Nasal cavity respiratory epithelium epithelial cell of viscerocranial mucosa (primary cell): Measurements from ENCODE around the gene SCP2D1. TPM values are rescaled to one million over a fixed set of nuclear protein-coding genes. Genes with fewer than 3 reads are reported as not detected.

Experiments used
- total RNA-seq: library from RNA; depleted of rRNA; stranded (reverse); fragments of >200 nt; gene quantifications from 2 replicates; pipeline ENCODE4 v1.2.3, GENCODE V29; 2014

Gene SCP2D1
- not detected in 2 replicates for total RNA-seq

GRCh38 chr20:18813483-18813882 is at the start of gene SCP2D1:
SCP2D1 (plus strand) TSS chr20:18813783; CDS start chr20:18813816, 33 bp downstream.

Other genes with a start within 250 kb of the SCP2D1 start
- gene SMIM26, start 246.4 kb upstream of the SCP2D1 start, total RNA-seq = 47.8 and 112 TPM in 2 replicates
- gene DTD1, start 225.7 kb upstream of the SCP2D1 start, total RNA-seq = 83.2 and 137 TPM in 2 replicates